Measurements from ENCODE around the gene NFATC2IP. TPM values are rescaled to one million over a fixed set of nuclear protein-coding genes. Genes with fewer than 3 reads are reported as not detected.

NFATC2IP gene
- total and polyA plus RNA-seq, 9 of the 15 experiments (the other 6 are each of a cell fraction or from before 2014, with no cell fraction given), result 15.6 to 106 (median 46.9) TPM

- in situ Hi-C loops (cut with MboI), result loop anchor here (25.0 kb wide), 1 partner anchor 495 kb away; no protein-coding TSS in a partner anchor
- H3K9ac ChIP-seq (ENCODE audit: insufficient read depth in 1 of 2, low read depth in 2 of 2, low read length in 2 of 2), result peak overlapping the region in 1 of 2 experiments; percentile 19; a peak in 2 of 4 replicates
Observed at GRCh38 chr16:28932339-28933141, 18.2 kb upstream of the NFATC2IP start.

More at GRCh38 chr16:28932339-28933141, 18.2 kb upstream of the NFATC2IP start:
- POLR2A ChIA-PET, result interaction anchor here (0.7 to 0.9 kb wide), 2 partner anchors 53 to 69 kb away, joined by 3 read pairs; partner anchors contain the start of gene SH2B1
- H3K9me1 ChIP-seq (ENCODE audit: control insufficient read depth, insufficient read depth, low read length), result no peaks in the 10 kb centered on the region
- H3K9me3 ChIP-seq (replicated peaks; ENCODE audit: control insufficient read depth, insufficient read depth, low read depth, low read length), result no peaks in the 10 kb centered on the region
- WGBS (ENCODE audit: insufficient coverage, low coverage, missing lambda C conversion rate), result 80% methylated on average over 12 of the region's 20 CpGs
- H3K27ac ChIP-seq (ENCODE audit: extremely low read depth, low read depth, low read length), result no peak overlapping the region
- FAIRE-seq (no peak), DNase-seq (ENCODE audit: extremely low read depth in 1 of 4, low spot score in 3 of 4) (no peak), ATAC-seq (no peak)
- BruUV-seq (replicated peaks), result no TSS peak
- intact Hi-C loops (cut with micrococcal nuclease), result no loop called here
- no peaks in the 10 kb centered on the region for H3K27me3 ChIP-seq (ENCODE audit: control insufficient read depth in 2 of 2, insufficient read depth in 2 of 2, low read length in 2 of 2)
- no peak overlapping the region for H3K4me3 ChIP-seq
- no peak overlapping the region for H2AFZ ChIP-seq (ENCODE audit: low read depth, low read length)
- no peak for TF ChIP-seq STAT5A (IDR thresholded peaks at IDR 0.05; ENCODE audit: borderline replicate concordance, low read length)
- no peak for TF ChIP-seq ETS1 (conservative IDR thresholded peaks at IDR 0.05; ENCODE audit: control insufficient read depth, low read depth, low read length)
- no peak for TF ChIP-seq TEAD4 (IDR thresholded peaks at IDR 0.05; ENCODE audit: low read length)
- no peak for TF ChIP-seq TEAD4 (CRISPR knock-in tag; IDR thresholded peaks at IDR 0.05; ENCODE audit: borderline replicate concordance)
- TF ChIP-seq HMGN3 (IDR thresholded peaks at IDR 0.05; ENCODE audit: borderline replicate concordance, extremely low read depth, insufficient read length, low read depth, low read length), result no peak
- TF ChIP-seq, protein P1, sequence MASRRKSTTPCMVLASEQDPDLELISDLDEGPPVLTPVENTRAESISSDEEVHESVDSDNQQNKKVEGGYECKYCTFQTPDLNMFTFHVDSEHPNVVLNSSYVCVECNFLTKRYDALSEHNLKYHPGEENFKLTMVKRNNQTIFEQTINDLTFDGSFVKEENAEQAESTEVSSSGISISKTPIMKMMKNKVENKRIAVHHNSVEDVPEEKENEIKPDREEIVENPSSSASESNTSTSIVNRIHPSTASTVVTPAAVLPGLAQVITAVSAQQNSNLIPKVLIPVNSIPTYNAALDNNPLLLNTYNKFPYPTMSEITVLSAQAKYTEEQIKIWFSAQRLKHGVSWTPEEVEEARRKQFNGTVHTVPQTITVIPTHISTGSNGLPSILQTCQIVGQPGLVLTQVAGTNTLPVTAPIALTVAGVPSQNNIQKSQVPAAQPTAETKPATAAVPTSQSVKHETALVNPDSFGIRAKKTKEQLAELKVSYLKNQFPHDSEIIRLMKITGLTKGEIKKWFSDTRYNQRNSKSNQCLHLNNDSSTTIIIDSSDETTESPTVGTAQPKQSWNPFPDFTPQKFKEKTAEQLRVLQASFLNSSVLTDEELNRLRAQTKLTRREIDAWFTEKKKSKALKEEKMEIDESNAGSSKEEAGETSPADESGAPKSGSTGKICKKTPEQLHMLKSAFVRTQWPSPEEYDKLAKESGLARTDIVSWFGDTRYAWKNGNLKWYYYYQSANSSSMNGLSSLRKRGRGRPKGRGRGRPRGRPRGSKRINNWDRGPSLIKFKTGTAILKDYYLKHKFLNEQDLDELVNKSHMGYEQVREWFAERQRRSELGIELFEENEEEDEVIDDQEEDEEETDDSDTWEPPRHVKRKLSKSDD (conservative IDR thresholded peaks at IDR 0.05; ENCODE audit: low read length), result no peak
- TF ChIP-seq SMARCC2 (IDR thresholded peaks at IDR 0.05; ENCODE audit: low read depth), result no peak
- no peak for TF ChIP-seq EGR1 (conservative IDR thresholded peaks at IDR 0.05)
- no peak for TF ChIP-seq CBFA2T3 (IDR thresholded peaks at IDR 0.05)
- TF ChIP-seq, protein P2, sequence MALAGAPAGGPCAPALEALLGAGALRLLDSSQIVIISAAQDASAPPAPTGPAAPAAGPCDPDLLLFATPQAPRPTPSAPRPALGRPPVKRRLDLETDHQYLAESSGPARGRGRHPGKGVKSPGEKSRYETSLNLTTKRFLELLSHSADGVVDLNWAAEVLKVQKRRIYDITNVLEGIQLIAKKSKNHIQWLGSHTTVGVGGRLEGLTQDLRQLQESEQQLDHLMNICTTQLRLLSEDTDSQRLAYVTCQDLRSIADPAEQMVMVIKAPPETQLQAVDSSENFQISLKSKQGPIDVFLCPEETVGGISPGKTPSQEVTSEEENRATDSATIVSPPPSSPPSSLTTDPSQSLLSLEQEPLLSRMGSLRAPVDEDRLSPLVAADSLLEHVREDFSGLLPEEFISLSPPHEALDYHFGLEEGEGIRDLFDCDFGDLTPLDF (CRISPR knock-in tag; IDR thresholded peaks at IDR 0.05), result no peak
- no peak overlapping the region for H3K4me2 ChIP-seq (ENCODE audit: insufficient read depth, low read length)
- no peaks in the 10 kb centered on the region for H4K20me1 ChIP-seq (replicated peaks; ENCODE audit: control insufficient read depth, insufficient read depth, low read length)
- CTCF ChIA-PET (ENCODE audit: low intra/inter-chr PET ratio), result no interaction called here
- no peaks in the 10 kb centered on the region for H3K36me3 ChIP-seq (ENCODE audit: control insufficient read depth, insufficient read depth, low read length)
- peaks cover 5 to 37% of the 10 kb centered on the region in 2 experiments; a peak in 4 of 5 replicates for H3K4me1 ChIP-seq (replicated peaks in 1 of 2; ENCODE audit: control insufficient read depth in 2 of 2, insufficient read depth in 2 of 2, low read length in 2 of 2)
- H3K79me2 ChIP-seq (ENCODE audit: control insufficient read depth, insufficient read depth, low read length), result peaks cover 9% of the 10 kb centered on the region

All from K562 (cell line).